ENCODE data around the gene R3HDM2.

The R3HDM2 gene

GRCh38 chr12:57452181-57452936, 21.5 kb upstream of the R3HDM2 start:
- Histone ChIP-seq H4K20me1 (ENCODE audit: insufficient read depth, low read length, poor library complexity, severe bottlenecking) (no peaks in the 10 kb centered on the region), H2AFZ (ENCODE audit: low read length) (peak overlapping the region; percentile 41), H3K9ac (ENCODE audit: low read depth, low read length, poor library complexity, severe bottlenecking) (no peak overlapping the region), H3K4me1 (ENCODE audit: insufficient read depth, low read length, poor library complexity, severe bottlenecking) (peaks cover 6% of the 10 kb centered on the region), H3K4me3 (ENCODE audit: low read length, poor library complexity, severe bottlenecking) (no peak overlapping the region), H3K27me3 (ENCODE audit: insufficient read depth, low read length, poor library complexity, severe bottlenecking) (no peaks in the 10 kb centered on the region), H3K4me2 (ENCODE audit: low read depth, low read length, poor library complexity, severe bottlenecking) (no peak overlapping the region), H3K9me3 (ENCODE audit: insufficient read depth, low read depth, low read length) (no peaks in the 10 kb centered on the region), H3F3A (ENCODE audit: low read depth) (no peaks in the 10 kb centered on the region), H3K36me3 (ENCODE audit: insufficient read depth, low read length) (no peaks in the 10 kb centered on the region), H3K79me2 (ENCODE audit: insufficient read depth, low read length) (no peaks in the 10 kb centered on the region), H3K9me2 (replicated peaks; ENCODE audit: low read depth, low read length) (no peaks in the 10 kb centered on the region)
- no peak for TF ChIP-seq EZH2phosphoT487 (IDR thresholded peaks at IDR 0.05; ENCODE audit: borderline replicate concordance)
- no peak for TF ChIP-seq CTCF (conservative IDR thresholded peaks at IDR 0.05; ENCODE audit: low read length)

- H2AFZ ChIP-seq (ENCODE audit: low read length) = no peak overlapping the region
Observed at GRCh38 chr12:57451233-57451778, 20.5 kb upstream of the R3HDM2 start.

GRCh38 chr12:57450057-57450456, 19.2 kb upstream of the R3HDM2 start:
- no peak overlapping the region for H3K9ac ChIP-seq (ENCODE audit: low read depth, low read length, poor library complexity, severe bottlenecking)
- no peaks in the 10 kb centered on the region for H3K79me2 ChIP-seq (ENCODE audit: insufficient read depth, low read length)
- H3K36me3 ChIP-seq (ENCODE audit: insufficient read depth, low read length) = no peaks in the 10 kb centered on the region
- TF ChIP-seq EZH2phosphoT487 (IDR thresholded peaks at IDR 0.05; ENCODE audit: borderline replicate concordance) (no peak), CTCF (conservative IDR thresholded peaks at IDR 0.05; ENCODE audit: low read length) (no peak)
- no peaks in the 10 kb centered on the region for H4K20me1 ChIP-seq (ENCODE audit: insufficient read depth, low read length, poor library complexity, severe bottlenecking)
- H3K9me3 ChIP-seq (ENCODE audit: insufficient read depth, low read depth, low read length) = no peaks in the 10 kb centered on the region
- H3K4me1 ChIP-seq (ENCODE audit: insufficient read depth, low read length, poor library complexity, severe bottlenecking) = peaks cover 8% of the 10 kb centered on the region
- no peak overlapping the region for H2AFZ ChIP-seq (ENCODE audit: low read length)
- no peak overlapping the region for H3K4me3 ChIP-seq (ENCODE audit: low read length, poor library complexity, severe bottlenecking)
- no peaks in the 10 kb centered on the region for H3F3A ChIP-seq (ENCODE audit: low read depth)
- no peaks in the 10 kb centered on the region for H3K9me2 ChIP-seq (replicated peaks; ENCODE audit: low read depth, low read length)
- H3K27me3 ChIP-seq (ENCODE audit: insufficient read depth, low read length, poor library complexity, severe bottlenecking) = no peaks in the 10 kb centered on the region
- H3K4me2 ChIP-seq (ENCODE audit: low read depth, low read length, poor library complexity, severe bottlenecking) = no peak overlapping the region

More at GRCh38 chr12:57451233-57451778, 20.5 kb upstream of the R3HDM2 start:
- H3K9me2 ChIP-seq (replicated peaks; ENCODE audit: low read depth, low read length) = no peaks in the 10 kb centered on the region
- H3K27me3 ChIP-seq (ENCODE audit: insufficient read depth, low read length, poor library complexity, severe bottlenecking) = no peaks in the 10 kb centered on the region
- H4K20me1 ChIP-seq (ENCODE audit: insufficient read depth, low read length, poor library complexity, severe bottlenecking) = no peaks in the 10 kb centered on the region
- H3K9me3 ChIP-seq (ENCODE audit: insufficient read depth, low read depth, low read length) = no peaks in the 10 kb centered on the region
- H3K9ac ChIP-seq (ENCODE audit: low read depth, low read length, poor library complexity, severe bottlenecking) = no peak overlapping the region
- no peaks in the 10 kb centered on the region for H3K36me3 ChIP-seq (ENCODE audit: insufficient read depth, low read length)
- no peaks in the 10 kb centered on the region for H3K79me2 ChIP-seq (ENCODE audit: insufficient read depth, low read length)
- TF ChIP-seq CTCF (conservative IDR thresholded peaks at IDR 0.05; ENCODE audit: low read length) = no peak
- no peak for TF ChIP-seq EZH2phosphoT487 (IDR thresholded peaks at IDR 0.05; ENCODE audit: borderline replicate concordance)
- no peak overlapping the region for H3K4me2 ChIP-seq (ENCODE audit: low read depth, low read length, poor library complexity, severe bottlenecking)
- H3K4me1 ChIP-seq (ENCODE audit: insufficient read depth, low read length, poor library complexity, severe bottlenecking) = peaks cover 6% of the 10 kb centered on the region
- no peak overlapping the region for H3K4me3 ChIP-seq (ENCODE audit: low read length, poor library complexity, severe bottlenecking)
- H3F3A ChIP-seq (ENCODE audit: low read depth) = no peaks in the 10 kb centered on the region
